ENCODE measurements around the gene URB1.

Gene URB1

GRCh38 chr21:32424674-32425073, 31.9 kb upstream of the URB1 start:
- no peak for DNase-seq (ENCODE audit: low spot score)
- TF ChIP-seq CTCF (IDR thresholded peaks at IDR 0.05; ENCODE audit: extremely low read depth, missing control alignments): no peak

- no peak for DNase-seq (ENCODE audit: low spot score)
- TF ChIP-seq CTCF (IDR thresholded peaks at IDR 0.05; ENCODE audit: extremely low read depth, missing control alignments): no peak
Observed at GRCh38 chr21:32424191-32424535, 31.4 kb upstream of the URB1 start.

- no peak for TF ChIP-seq CTCF (IDR thresholded peaks at IDR 0.05; ENCODE audit: extremely low read depth, missing control alignments)
- DNase-seq (ENCODE audit: low spot score): no peak
Observed at GRCh38 chr21:32423320-32424190, 30.7 kb upstream of the URB1 start.

- DNase-seq (ENCODE audit: low spot score): no peak
- no peak for TF ChIP-seq CTCF (IDR thresholded peaks at IDR 0.05; ENCODE audit: extremely low read depth, missing control alignments)
Observed at GRCh38 chr21:32422064-32422463, 29.3 kb upstream of the URB1 start.

- no peak for TF ChIP-seq CTCF (IDR thresholded peaks at IDR 0.05; ENCODE audit: extremely low read depth, missing control alignments)
- DNase-seq (ENCODE audit: low spot score): no peak
Observed at GRCh38 chr21:32418146-32418545, 25.3 kb upstream of the URB1 start.

GRCh38 chr21:32415451-32416398, 22.9 kb upstream of the URB1 start:
- no peak for TF ChIP-seq CTCF (IDR thresholded peaks at IDR 0.05; ENCODE audit: extremely low read depth, missing control alignments)
- no peak for DNase-seq (ENCODE audit: low spot score)
